GM19328 (cell line): ENCODE measurements around the gene KCNK10.

ENCODE experiments used
- ATAC-seq: cut with Tn5 transposase; IDR thresholded peaks from one replicate; pipeline ENCODE4 v1.9.1; 2021; ENCODE audit warnings: mild to moderate bottlenecking, moderate library complexity; ENCODE audit not compliant: unreplicated experiment

KCNK10 gene

DNA sequence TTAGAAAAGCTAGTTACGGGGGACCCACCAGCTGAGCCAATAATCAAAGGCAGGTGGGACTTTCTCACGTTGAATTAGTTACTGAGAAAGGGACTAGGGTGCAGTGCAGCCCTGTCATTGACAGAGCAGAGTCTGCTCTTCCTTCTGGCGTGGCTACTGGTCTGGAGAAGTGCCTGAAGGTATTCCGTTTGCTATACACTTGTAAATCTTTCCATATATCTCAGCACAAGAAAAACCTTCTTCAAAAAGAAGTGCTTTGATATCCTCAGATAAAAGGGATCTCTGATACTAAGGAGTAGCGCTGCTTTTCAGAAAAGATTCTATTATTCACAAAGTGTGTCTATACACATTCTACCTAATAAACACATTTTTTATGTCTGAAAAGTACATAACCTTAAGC, 91.5 kb downstream of the KCNK10 start:
- ATAC-seq, result no peak

DNA sequence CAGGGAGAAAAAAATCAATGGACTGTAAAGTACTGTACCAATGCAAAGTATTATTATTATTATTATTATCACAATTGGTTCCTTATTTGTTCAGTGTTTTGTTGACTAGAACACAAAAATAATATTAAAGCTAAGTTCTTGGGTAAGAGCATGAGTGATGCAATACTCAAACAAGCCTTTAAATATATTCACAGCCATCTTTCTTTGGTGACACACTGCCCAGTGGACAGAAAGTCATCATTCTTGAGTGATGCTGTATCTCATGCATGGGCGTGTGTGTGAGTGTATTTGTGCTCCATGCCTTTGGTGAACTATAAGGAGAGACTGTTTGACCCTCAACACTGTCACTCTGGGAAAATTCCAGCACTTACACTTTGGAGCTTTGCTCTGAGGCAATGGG, 93.6 kb downstream of the KCNK10 start:
- ATAC-seq, result no peak

DNA sequence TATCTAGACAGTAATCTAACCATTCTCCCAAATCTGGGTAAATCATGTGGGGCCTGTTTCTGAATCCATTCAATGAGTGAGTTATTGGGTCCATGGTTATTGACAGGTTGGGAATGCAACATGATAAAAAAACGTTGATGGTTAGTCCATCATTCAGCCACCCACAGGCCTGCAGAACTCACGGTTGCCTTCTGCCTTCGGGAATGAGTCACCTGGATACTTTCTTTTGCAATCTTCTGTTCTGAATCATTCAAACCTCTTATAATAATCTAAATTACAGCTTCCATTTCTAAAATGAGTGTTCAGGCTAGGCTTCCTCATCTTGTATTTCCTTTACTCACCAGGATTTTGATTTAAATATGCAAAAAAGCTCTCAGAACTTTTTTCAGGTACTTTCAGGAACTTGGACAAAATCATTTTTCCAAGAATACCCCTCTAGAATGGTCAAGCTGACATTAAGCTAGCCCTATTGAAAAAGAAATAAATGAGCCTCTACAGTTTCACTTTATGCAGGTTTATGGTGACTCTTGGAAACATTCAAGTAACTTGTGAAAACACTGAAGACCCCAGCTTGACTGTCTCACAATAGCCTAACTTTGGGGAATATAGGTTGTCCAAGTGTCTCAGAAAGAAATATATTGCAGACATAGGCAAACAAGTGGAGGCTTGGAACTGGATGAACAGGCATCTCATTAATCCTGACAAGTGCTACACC, 94.4 kb downstream of the KCNK10 start:
- no peak for ATAC-seq

DNA sequence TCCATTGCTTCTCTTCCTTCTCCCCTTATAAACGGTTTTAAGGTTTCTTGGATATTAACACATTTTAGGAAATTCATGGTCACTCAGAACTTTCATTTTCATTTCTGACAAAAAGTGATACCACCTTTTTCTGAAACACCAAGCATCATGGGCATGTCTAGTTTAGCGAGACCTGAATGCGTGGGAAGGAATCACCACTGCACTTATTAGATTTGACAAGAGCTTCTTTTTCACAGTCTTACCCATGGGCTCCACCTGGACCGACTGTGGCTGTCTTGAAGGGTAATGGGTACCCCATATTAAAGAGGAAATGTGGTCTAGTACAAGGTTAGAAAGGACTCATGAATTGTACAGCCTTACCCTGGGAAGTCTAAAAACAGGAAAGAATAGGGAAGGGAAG, 95.4 kb downstream of the KCNK10 start:
- ATAC-seq, result no peak

DNA sequence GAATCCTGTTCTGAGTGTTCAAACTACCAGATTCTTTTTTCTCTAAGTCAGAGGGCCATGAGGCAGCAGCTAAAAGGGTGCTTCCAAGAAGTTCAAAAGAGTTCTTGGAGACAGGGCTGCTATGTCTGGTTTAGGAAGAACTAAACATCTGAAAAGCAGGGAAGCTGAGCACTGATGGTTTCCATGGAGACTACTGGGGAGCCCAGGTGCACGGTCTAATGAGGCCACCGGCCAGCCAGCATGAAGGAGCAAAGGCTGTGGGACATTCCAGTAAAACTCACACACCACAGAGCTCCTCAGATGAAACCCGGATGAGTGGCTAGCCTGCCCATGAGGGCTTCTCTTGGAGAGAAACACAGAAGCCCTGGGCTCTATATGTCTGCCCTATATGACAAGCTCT, 97.3 kb downstream of the KCNK10 start:
- ATAC-seq, result no peak

DNA sequence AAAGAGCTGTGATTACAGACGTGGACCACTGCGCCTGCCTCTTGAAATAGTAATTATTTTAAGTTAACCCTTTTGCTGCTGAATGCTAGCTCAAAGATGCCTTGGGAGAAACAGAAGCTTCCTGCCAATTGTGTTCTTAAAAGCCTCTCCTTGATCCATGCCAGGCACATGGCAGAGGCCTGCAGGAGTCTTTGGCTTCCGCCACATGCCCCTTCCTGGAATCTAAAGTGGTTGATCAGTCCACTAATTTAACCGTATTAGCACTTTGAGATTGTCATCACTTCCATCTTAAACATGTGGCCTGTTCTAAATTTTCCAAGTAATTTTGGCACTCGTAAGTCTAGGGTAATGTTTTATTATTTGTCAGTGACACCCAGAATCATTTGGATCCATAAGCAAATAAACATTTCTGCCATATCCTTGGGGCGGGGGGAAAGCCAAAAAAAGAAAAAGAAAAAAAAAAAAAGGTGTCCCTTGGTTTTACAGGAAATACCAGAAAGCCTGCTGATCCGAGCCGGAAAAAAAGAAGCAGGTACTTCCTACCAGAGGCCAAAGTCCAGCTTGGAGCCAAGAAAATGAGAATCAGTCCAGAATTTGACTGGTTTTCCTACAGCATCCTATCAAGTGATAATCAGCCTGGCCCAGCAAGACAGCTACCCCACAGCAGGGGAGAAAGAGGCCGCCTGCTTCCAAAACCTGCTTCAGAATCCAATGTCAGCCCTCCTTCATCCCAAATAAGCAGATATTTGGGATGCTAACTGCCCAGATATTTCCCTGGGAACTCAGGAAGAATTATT, 104.8 kb downstream of the KCNK10 start:
- ATAC-seq, result no peak

DNA sequence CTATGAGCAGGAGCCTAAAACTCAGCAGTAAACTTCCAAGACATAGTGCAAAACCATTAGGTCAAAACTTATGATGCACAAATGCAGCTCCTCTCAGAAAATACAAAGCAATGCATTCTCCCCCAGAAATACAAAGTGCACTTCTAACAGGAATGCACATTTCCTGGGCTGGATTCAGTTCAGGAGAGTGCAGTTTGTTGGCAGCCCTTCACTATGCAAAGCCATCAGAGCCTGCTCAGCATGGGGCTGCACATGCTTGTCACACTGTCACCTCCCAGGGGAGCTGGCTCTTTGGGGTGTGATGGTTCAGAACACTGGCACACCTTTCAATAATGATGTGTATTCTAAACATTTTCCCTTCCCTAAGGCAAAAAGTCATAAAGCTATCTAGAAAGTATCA, 110.4 kb downstream of the KCNK10 start:
- ATAC-seq, result no peak

DNA sequence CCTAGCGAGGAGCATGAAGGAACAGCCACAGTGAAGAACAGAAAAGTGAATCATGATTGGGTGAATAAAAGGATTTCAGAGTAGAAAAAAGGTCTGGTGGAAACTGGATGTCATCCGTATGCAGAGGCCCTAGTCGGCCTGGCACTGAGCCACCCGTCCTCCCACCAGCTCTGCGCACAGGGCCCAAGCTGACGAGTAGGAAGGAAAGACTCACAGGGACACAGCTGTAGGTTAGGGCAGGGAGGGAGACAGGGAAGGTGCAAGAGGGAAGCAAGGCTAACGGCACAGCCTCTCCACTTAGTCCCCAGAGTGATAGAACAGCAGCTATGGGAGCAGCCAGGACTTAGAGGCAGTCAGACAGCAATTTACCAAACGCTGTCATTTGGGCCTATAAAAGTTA, 112.6 kb downstream of the KCNK10 start:
- no peak for ATAC-seq

DNA sequence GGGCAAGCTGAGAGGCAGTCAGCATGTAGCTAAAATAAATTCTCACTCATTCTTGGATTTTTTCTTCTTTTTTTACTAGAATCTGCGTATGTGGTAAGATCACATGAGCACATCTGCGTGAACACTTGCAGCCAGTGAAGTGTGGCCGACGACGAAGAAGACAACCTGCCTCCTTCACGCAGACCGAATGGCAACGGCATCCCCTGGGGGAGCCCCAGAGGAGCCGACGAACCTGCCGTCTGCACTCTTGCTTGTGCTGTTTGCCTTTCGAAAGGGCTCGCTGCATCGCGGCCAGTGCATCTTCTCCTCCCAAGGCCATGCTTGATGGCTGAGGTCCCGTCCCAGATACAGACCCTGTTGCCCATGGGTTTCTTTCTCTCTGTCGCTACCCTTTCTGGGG, 113.8 kb downstream of the KCNK10 start:
- ATAC-seq, result peak; percentile 85

DNA sequence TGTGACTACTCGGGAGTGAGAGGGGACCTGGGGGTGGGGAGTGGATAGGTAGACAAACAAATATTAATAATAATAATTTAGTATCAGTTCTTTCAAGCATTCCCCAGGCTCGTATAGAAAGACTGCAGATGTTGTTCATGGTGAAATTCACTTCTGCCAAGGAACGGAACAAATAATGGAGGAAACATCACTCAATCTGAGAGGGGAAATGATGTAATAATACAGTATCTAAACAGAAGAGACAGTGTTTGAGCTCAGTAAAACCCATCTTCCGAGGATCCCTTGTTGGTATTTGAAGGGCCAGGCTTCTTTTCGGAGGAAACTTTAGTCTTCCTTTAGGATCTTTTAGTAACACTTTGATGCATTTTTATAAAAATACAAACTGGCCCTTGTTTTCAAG, 114.2 kb downstream of the KCNK10 start:
- peak; percentile 27 for ATAC-seq

DNA sequence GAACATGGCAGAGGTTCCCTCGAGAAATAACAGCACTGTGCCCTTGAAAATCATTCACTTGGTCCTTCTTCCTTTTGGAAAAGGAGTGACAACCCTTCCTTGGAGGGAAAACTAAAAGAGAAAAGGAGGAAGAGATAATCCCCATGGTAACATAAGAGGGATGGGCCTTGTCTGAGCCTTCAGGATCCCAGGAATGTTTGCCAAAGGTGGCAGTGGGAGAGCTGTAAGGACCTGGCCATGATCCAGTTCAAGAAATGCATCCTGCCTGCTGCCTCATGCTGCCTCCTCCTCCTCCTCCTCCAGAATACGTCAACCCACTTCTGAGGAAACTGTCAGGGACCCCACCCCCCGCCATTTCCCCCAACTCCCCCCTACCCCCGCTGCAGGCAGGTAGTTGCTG, 118.8 kb downstream of the KCNK10 start:
- no peak for ATAC-seq

DNA sequence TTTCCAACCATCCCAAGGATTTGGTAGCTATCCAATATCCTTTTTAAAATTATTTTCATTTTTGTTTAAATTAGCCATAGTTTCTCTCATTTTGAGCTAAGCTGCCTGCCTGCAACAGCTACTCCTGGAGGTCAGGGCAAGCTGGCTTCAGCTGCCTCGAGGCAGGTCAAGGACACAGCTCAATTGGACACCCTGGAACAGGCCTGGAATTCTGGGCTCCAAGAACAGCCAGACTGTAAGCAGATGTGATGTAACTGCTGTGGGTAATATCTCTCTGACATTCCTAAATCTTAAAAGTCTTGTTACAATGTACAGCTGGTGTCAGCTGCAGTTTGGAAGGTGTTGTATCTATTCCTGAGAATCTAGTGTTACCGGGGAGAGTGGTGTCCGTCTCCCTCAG, 119.8 kb downstream of the KCNK10 start:
- no peak for ATAC-seq

DNA sequence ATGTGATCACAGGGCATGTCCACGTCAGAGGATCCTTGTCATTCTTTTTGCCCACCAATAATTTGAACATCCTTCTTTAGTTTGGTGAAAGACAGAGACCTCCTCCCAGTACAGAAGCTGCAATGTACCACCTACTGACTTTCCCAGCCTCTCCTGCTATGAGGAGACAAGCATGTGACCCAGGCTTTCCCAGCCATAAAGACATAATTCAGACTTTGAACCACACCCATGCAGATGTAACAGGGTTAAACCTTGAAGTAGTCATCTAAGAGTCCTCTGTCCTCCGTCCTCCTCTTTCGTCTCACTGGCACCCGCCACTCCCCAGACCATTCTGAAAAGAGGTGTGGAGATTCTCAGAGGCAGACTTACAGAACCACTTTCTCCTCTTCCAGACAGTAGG, 120.8 kb downstream of the KCNK10 start:
- no peak for ATAC-seq

DNA sequence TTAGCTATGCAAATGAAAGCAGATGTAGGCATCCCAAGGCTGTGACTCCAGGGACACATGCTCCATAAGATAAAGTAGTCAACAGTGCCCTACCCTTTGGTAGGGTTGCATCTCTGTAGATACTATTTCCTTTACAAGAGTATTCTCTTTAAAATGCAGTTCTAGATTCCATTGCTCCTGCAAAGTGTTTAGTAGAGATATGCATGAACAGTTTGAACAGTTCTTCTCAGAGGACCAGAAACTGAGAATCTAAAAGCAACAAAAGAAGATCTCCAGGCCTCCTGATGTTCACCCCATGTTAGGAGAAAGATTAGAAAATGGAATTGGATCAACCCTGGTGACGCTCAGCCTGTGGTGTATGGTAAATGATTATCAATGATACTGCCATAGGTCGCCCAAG, 121.2 kb downstream of the KCNK10 start:
- ATAC-seq, result no peak

DNA sequence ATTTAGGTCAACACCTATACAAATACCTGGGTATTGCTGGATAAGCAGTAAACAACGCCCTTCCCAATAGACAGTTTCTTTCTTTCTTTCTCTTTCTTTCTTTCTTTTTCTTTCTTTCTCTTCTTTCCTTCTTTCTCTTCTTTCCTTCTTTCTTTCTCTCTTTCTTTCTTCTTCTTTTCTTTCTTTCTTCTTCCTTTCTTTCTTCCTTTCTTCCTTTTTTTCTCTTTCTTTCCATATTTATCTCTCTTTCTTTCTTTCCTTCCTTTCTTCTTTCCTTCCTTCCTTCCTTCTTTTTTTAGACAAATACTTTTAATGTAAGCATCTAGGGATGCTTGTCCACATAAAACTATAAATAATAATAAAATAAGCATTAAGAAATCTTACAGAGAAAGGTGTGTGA, 123.2 kb downstream of the KCNK10 start:
- no peak for ATAC-seq

DNA sequence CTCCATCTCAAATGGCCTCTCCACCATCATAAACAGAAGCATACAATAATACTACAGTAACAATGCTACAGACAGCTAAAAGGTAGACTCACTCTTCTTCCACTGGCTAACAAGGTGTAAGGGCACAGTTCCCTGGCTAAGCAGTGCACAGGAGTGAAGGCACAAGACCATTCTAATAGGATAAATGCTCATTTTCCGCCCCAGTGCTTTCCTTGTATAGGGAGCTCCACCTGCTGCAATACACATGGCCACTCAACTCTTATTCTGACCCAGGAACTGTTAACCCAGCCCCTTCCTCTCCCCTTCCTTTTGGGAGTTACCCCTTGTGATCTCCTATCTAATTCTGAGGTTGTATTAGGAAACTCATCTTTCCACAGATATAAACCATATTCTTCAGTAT, 124.6 kb downstream of the KCNK10 start:
- ATAC-seq, result no peak

DNA sequence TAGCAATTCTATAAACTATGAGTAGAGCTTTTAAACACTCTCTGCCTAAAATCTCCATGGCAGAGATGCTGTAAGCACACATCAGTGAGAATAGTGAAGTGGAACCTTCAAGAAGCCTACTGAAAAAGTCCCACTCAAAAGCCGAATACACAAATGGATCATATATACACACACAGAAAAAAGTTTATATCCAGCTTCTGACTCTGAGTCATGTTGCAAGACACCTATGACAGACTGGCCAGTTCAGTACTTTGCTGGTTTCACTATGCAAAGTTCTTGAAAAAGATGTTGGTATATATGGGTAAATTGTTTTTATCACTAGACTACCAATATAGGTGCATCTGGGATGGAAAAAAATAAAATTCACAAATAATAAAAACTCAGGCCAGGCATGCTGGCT, 126.1 kb downstream of the KCNK10 start:
- ATAC-seq, result no peak

DNA sequence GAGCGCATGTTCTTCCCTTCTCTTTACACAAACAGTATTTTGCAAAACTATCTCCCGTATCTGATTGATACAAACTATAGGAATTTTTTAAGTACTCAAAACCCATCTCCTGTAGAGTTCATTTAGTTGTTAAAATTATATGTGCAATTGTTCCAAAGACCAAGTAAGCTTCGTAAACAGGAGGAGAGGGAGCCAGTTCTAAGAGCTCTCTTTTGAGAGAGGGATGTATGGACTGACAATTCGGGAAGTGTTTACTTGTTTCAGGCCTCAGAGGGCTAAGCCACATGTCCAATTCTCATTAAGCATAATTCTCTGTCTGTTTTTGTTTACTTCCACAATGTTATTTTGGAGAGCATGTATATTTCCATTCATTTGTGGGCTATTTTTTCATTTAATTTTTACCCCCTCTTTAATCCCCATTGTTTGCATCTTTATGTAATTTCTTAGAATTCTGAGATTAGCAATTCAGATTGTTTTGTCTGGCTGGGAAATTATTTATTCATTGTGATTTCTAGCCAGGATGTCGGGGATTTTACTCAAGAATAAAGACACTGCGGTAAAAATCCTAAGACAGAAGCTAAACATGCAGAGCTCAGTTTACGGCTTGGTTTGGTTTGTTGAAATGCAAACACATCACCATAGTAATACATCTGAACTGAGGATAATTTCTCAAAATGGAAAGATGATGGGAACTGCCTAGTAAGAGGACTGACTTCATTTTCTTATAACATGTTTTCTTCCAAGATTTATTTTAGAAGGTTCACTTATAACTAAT, 126.8 kb downstream of the KCNK10 start:
- no peak for ATAC-seq

DNA sequence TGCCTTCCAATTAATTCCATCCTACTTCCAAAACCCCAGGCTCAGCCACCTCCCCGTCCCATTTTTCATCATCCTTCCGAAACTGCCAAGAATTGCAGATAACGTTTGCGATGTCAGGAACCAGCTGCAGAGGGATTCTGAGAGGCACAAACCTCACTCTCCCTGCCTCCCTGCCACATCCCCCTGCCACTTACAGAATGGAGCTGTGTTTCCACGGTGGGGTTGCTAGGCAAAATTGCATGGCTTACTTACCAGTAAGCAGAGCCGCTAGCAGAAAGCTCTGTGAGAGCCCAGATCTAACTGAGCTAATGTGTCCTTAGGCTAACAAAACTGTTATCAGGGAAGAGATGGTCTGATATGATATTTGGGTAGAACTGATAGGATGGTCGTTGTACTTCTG, 127.4 kb downstream of the KCNK10 start:
- no peak for ATAC-seq

DNA sequence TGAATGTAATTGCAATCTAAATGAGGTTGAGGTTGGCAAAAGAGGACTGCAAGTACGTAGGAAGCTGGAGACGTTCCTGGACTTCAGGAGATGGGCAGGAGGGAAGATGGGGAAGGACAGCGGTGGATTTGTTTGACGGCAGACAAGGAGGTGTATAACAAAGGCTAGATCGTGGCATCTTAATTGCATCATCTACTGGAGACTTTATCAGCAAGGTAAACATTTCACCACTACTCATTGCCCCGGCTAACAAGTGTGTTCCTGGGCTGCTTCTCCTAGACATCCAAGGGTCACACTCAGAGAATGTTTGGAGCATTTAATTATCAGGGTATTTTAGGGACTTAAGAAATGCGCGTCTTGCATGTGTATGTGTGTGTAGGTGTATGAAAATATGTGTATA, 128.5 kb downstream of the KCNK10 start:
- ATAC-seq, result no peak

DNA sequence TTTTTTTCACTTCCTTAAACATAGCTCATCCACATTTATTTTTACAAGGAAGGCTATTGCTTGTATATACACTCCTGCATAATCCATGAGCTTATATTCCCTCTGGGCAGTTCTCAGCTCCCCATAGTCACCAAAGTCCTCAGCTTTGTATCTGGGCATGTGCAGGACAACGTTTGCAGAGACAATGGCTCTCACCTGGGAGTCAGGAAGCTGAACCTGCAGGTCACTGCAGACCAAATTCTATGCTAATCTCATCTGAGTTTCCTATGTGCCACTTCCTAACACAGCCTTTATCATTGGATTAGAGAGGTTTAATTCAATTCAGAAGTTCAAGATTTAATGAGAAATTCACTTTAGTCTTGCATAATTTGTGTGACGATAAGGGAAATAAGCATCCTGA, 131.5 kb downstream of the KCNK10 start:
- ATAC-seq, result no peak
